Measurements from ENCODE around the gene GALM.
"Not testable (repeated sequence)": the region's sequence is repeated elsewhere in the genome, so short reads cannot be mapped to it uniquely, and the experiment has no call there.

GALM gene

GRCh38 chr2:38712871-38713270 lies 47.0 kb downstream of the GALM start:
- DNase-seq = no peak

GRCh38 chr2:38713338-38713737 lies 47.4 kb downstream of the GALM start:
- no peak for DNase-seq

- not testable (repeated sequence) for DNase-seq
Observed at GRCh38 chr2:38714941-38715340, 49.0 kb downstream of the GALM start.

GRCh38 chr2:38716185-38716584 lies 50.3 kb downstream of the GALM start:
- no peak for DNase-seq

GRCh38 chr2:38718601-38719000 lies 52.7 kb downstream of the GALM start:
- no peak for DNase-seq

GRCh38 chr2:38719706-38720105 lies 53.8 kb downstream of the GALM start:
- no peak for DNase-seq

GRCh38 chr2:38720613-38721241 lies 54.8 kb downstream of the GALM start:
- no peak for DNase-seq

GRCh38 chr2:38722271-38723061 lies 56.6 kb downstream of the GALM start:
- DNase-seq = no peak

- no peak for DNase-seq
Observed at GRCh38 chr2:38723173-38723572, 57.3 kb downstream of the GALM start.

GRCh38 chr2:38727661-38728060 lies 61.7 kb downstream of the GALM start:
- DNase-seq = no peak

GRCh38 chr2:38728694-38729093 lies 62.8 kb downstream of the GALM start:
- no peak for DNase-seq

GRCh38 chr2:38731090-38731489 lies 65.2 kb downstream of the GALM start:
- no peak for DNase-seq

GRCh38 chr2:38731684-38732221 lies 65.8 kb downstream of the GALM start:
- DNase-seq = no peak

GRCh38 chr2:38733300-38733971 lies 67.5 kb downstream of the GALM start:
- no peak for DNase-seq

GRCh38 chr2:38734299-38735058 lies 68.6 kb downstream of the GALM start:
- DNase-seq = no peak

GRCh38 chr2:38735999-38736320 lies 70.0 kb downstream of the GALM start:
- no peak for DNase-seq

GRCh38 chr2:38737000-38737698 lies 71.2 kb downstream of the GALM start:
- DNase-seq = not testable (repeated sequence)

- no peak for DNase-seq
Observed at GRCh38 chr2:38737925-38738324, 72.0 kb downstream of the GALM start.

- no peak for DNase-seq
Observed at GRCh38 chr2:38739524-38739923, 73.6 kb downstream of the GALM start.

- no peak for DNase-seq
Observed at GRCh38 chr2:38740851-38741731, 75.2 kb downstream of the GALM start.

- no peak for DNase-seq
Observed at GRCh38 chr2:38742797-38743559, 77.1 kb downstream of the GALM start.
